Measurements from ENCODE around the gene TEAD4.

- TF ChIP-seq CTCF (IDR thresholded peaks at IDR 0.05; ENCODE audit: low read depth, low read length) (no peak), EZH2phosphoT487 (IDR thresholded peaks at IDR 0.05; ENCODE audit: low read depth) (no peak)
These were observed 58.1 kb downstream of the TEAD4 start for GRCh38 chr12:3017281-3017680.
